A549 treated with AZD2906 at 1 μM for 4 hours (cell line): ENCODE measurements around the gene IRF5. TPM values are rescaled to one million over a fixed set of nuclear protein-coding genes. Genes with fewer than 3 reads are reported as not detected.

ENCODE experiments used
- total RNA-seq: library from RNA; stranded (reverse); fragments of 200-300 nt; extraction: Qiagen RNA extraction; gene quantifications from 5 replicates; pipeline ENCODE4 v1.2.3, GENCODE V29; 2022

Gene IRF5, protein sequence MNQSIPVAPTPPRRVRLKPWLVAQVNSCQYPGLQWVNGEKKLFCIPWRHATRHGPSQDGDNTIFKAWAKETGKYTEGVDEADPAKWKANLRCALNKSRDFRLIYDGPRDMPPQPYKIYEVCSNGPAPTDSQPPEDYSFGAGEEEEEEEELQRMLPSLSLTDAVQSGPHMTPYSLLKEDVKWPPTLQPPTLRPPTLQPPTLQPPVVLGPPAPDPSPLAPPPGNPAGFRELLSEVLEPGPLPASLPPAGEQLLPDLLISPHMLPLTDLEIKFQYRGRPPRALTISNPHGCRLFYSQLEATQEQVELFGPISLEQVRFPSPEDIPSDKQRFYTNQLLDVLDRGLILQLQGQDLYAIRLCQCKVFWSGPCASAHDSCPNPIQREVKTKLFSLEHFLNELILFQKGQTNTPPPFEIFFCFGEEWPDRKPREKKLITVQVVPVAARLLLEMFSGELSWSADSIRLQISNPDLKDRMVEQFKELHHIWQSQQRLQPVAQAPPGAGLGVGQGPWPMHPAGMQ
- 13.2 to 16.2 TPM (median 15.0 TPM) in 5 replicates for total RNA-seq

DNA sequence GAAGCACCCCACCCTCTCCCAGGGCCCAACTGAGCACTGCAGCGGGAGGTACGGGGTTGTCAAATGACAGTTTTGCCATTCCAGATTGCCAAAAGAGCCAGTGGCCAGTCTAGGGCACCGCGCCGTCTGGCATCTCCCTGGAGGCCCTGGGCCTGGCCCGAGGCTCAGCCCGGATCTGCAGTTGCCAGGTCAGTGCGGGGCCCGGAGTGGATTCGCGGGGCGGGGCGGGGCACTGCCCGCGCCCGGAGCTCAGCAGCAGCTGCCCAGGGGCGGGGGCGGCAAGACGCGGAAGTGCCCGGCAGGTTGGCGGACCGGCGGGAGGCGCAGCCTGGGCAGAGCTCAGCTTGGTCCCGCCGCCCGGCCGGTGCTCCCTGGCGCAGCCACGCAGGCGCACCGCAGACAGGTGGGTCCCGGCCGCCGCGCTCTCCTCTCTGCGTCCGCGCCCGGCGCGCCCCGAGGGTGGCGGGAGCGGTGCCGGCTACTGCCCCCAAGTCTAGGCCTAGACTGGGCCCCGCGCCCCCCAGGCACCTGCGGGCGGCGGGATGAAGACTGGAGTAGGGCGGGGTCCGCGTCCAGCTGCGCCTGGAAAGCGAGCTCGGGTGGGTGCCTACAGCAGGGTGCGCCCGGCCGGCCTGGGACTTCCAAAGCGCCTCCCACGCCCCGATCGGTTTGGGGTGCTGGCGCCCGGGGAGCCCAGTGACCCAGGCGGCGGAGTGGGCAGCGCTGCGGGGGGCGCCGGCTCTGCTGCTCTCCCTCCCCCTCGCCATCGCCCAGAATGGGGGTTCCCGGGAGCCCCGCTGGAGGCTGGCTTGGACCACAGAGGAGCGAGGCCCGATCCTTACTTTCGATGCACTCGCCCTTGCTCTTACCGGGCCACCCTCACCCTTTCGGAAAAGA, at the start of gene IRF5:
Gene IRF5 (plus strand): TSS at position 281 of the 897 bp plus-strand sequence. CDS start 4,155 bp downstream, outside the sequence.

DNA sequence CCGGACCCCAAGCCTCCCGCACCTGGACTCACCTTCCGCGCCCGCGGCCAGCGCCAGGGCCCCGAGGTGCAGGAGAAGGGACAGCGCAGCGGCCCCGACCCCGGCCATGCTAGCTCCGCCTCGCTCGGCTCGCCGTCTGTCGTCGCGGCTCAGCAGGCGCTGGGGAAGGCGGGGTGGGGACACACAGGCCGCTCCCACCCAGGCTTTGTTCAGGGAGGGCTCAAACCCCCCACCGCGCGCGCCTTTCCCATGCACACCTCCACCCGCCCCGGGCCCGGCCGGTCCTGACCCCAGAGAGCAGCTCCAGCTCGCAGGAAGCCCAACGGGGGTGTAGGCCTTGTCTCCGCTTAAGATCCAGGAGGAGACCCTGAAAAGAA, 27.2 kb upstream of the IRF5 start, which contains the start of gene KCP:
Gene KCP (minus strand): TSS at position 141 of the 377 bp plus-strand sequence. CDS start 33 bp downstream, at position 108.

Other genes with a start within 250 kb of the IRF5 start
- 121 to 210 TPM (median 144 TPM) in 5 replicates for gene CALU, start 198.6 kb upstream of the IRF5 start, total RNA-seq
- gene OPN1SW, start 162.1 kb upstream of the IRF5 start, total RNA-seq = not detected in 5 replicates
- gene CCDC136, start 146.0 kb upstream of the IRF5 start, total RNA-seq = 1.1 to 2.5 TPM (median 1.6 TPM) in 5 replicates
- 3.0 to 4.3 TPM (median 3.9 TPM) in 5 replicates for gene FLNC, start 107.5 kb upstream of the IRF5 start, total RNA-seq
- gene ATP6V1F, start 75.1 kb upstream of the IRF5 start, total RNA-seq = 238 to 260 TPM (median 250 TPM) in 5 replicates
- 0.11 to 0.21 TPM (median 0.20 TPM) in 5 replicates for gene KCP, start 27.2 kb upstream of the IRF5 start, total RNA-seq
- 38.0 to 44.9 TPM (median 39.0 TPM) in 5 replicates for gene TNPO3, start 117.2 kb downstream of the IRF5 start, total RNA-seq
- 4.5 to 6.2 TPM (median 5.9 TPM) in 5 replicates for gene TSPAN33, start 206.8 kb downstream of the IRF5 start, total RNA-seq